ENCODE measurements around the gene DNASE1L2.

The DNASE1L2 gene

DNA sequence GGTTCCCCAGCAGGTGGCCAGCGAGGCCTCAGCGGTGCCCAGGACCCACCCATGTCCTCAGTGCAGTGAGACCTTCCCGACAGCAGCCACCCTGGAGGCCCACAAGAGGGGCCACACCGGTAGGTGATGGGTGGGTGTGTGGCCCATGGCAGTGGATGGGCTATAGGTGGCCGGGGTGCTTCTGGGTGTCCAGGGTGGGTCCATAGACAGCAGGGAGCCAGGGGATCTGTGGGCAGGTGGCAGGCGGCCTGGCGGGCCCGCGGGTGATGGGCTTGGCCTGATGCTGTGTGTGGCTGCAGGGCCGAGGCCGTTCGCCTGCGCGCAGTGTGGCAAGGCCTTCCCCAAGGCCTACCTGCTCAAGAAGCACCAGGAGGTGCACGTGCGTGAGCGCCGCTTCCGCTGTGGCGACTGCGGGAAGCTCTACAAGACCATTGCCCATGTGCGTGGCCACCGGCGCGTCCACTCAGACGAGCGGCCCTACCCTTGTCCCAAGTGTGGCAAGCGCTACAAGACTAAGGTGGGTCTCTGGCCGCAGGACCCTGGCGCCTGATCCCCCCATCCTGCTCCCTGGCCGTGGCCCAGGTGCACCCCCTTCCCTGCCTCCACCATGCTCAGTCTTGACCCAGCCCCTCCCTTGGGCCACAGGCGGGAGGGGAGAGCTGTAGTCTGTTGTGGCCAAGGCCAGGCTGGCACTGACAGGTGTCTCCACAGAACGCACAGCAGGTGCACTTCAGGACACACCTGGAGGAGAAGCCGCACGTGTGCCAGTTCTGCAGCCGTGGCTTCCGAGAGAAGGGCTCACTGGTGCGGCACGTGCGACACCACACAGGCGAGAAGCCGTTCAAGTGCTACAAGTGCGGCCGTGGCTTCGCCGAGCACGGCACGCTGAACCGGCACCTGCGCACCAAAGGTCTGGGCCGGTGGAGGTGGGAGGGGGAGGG is 2.1 kb upstream of the DNASE1L2 start:
- Histone ChIP-seq H3F3A (ENCODE audit: low read depth) (no peaks in the 10 kb centered on the region), H3K79me2 (ENCODE audit: insufficient read depth, low read length) (no peaks in the 10 kb centered on the region), H3K4me2 (ENCODE audit: low read depth, low read length, poor library complexity, severe bottlenecking) (no peak overlapping the region), H3K36me3 (ENCODE audit: insufficient read depth, low read length) (no peaks in the 10 kb centered on the region; the same call in 1 of the 2 replicates), H3K27me3 (ENCODE audit: insufficient read depth, low read length, poor library complexity, severe bottlenecking) (no peaks in the 10 kb centered on the region), H2AFZ (ENCODE audit: low read length) (no peak overlapping the region), H3K9me3 (ENCODE audit: insufficient read depth, low read depth, low read length) (no peaks in the 10 kb centered on the region), H3K9me2 (replicated peaks; ENCODE audit: low read depth, low read length) (no peaks in the 10 kb centered on the region), H3K4me3 (ENCODE audit: low read length, poor library complexity, severe bottlenecking) (no peak overlapping the region), H3K9ac (ENCODE audit: low read depth, low read length, poor library complexity, severe bottlenecking) (no peak overlapping the region), H3K4me1 (ENCODE audit: insufficient read depth, low read length, poor library complexity, severe bottlenecking) (no peaks in the 10 kb centered on the region), H4K20me1 (ENCODE audit: insufficient read depth, low read length, poor library complexity, severe bottlenecking) (no peaks in the 10 kb centered on the region)
- TF ChIP-seq EZH2phosphoT487 (IDR thresholded peaks at IDR 0.05; ENCODE audit: borderline replicate concordance), result no peak
- TF ChIP-seq, protein P1, sequence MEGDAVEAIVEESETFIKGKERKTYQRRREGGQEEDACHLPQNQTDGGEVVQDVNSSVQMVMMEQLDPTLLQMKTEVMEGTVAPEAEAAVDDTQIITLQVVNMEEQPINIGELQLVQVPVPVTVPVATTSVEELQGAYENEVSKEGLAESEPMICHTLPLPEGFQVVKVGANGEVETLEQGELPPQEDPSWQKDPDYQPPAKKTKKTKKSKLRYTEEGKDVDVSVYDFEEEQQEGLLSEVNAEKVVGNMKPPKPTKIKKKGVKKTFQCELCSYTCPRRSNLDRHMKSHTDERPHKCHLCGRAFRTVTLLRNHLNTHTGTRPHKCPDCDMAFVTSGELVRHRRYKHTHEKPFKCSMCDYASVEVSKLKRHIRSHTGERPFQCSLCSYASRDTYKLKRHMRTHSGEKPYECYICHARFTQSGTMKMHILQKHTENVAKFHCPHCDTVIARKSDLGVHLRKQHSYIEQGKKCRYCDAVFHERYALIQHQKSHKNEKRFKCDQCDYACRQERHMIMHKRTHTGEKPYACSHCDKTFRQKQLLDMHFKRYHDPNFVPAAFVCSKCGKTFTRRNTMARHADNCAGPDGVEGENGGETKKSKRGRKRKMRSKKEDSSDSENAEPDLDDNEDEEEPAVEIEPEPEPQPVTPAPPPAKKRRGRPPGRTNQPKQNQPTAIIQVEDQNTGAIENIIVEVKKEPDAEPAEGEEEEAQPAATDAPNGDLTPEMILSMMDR (conservative IDR thresholded peaks at IDR 0.05; ENCODE audit: low read length), result no peak

DNA sequence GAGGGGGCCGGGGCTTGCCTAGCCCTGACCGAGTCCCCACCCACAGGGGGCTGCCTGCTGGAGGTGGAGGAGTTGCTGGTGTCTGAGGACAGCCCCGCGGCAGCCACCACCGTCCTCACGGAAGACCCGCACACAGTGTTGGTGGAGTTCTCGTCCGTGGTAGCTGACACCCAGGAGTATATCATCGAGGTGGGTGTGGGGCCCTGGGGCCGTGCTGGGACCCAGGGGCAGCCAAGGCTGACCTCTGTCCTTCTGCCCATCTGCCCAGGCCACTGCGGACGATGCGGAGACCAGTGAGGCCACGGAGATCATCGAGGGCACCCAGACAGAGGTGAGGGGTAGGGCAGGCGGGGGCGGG is 1.5 kb upstream of the DNASE1L2 start:
- Histone ChIP-seq H3K4me1 (ENCODE audit: insufficient read depth, low read length, poor library complexity, severe bottlenecking) (no peaks in the 10 kb centered on the region), H4K20me1 (ENCODE audit: insufficient read depth, low read length, poor library complexity, severe bottlenecking) (no peaks in the 10 kb centered on the region), H3K36me3 (ENCODE audit: insufficient read depth, low read length) (no peaks in the 10 kb centered on the region; the same call in 1 of the 2 replicates)

DNA sequence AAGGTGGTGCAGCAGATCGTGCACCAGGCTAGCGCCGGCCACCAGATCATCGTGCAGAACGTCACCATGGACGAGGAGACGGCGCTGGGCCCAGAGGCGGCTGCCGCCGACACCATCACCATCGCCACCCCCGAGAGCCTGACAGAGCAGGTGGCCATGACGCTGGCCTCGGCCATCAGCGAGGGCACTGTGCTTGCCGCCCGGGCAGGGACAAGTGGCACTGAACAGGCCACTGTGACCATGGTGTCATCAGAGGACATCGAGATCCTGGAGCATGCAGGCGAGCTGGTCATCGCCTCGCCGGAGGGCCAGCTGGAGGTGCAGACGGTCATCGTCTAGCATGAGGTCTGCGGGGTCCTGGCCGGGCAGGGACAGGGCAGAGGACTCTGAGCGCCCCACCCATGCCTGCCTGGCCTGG is 1.0 kb upstream of the DNASE1L2 start:
- H3K9ac ChIP-seq (ENCODE audit: low read depth, low read length, poor library complexity, severe bottlenecking), result no peak overlapping the region
- no peaks in the 10 kb centered on the region for H4K20me1 ChIP-seq (ENCODE audit: insufficient read depth, low read length, poor library complexity, severe bottlenecking)
- TF ChIP-seq EZH2phosphoT487 (IDR thresholded peaks at IDR 0.05; ENCODE audit: borderline replicate concordance), result no peak
- TF ChIP-seq, protein P1 (conservative IDR thresholded peaks at IDR 0.05; ENCODE audit: low read length), result no peak
- H3K36me3 ChIP-seq (ENCODE audit: insufficient read depth, low read length), result no peaks in the 10 kb centered on the region; the same call in 1 of the 2 replicates
- H3K27me3 ChIP-seq (ENCODE audit: insufficient read depth, low read length, poor library complexity, severe bottlenecking), result no peaks in the 10 kb centered on the region
- H3K79me2 ChIP-seq (ENCODE audit: insufficient read depth, low read length), result no peaks in the 10 kb centered on the region
- no peak overlapping the region for H3K4me2 ChIP-seq (ENCODE audit: low read depth, low read length, poor library complexity, severe bottlenecking)
- no peak overlapping the region for H3K4me3 ChIP-seq (ENCODE audit: low read length, poor library complexity, severe bottlenecking)
- no peaks in the 10 kb centered on the region for H3K9me3 ChIP-seq (ENCODE audit: insufficient read depth, low read depth, low read length)
- no peaks in the 10 kb centered on the region for H3F3A ChIP-seq (ENCODE audit: low read depth)
- H3K4me1 ChIP-seq (ENCODE audit: insufficient read depth, low read length, poor library complexity, severe bottlenecking), result no peaks in the 10 kb centered on the region
- no peak overlapping the region for H2AFZ ChIP-seq (ENCODE audit: low read length)
- no peaks in the 10 kb centered on the region for H3K9me2 ChIP-seq (replicated peaks; ENCODE audit: low read depth, low read length)

More for the DNA sequence above, 1.5 kb upstream of the DNASE1L2 start:
- Histone ChIP-seq H3K4me3 (ENCODE audit: low read length, poor library complexity, severe bottlenecking) (no peak overlapping the region), H3K27me3 (ENCODE audit: insufficient read depth, low read length, poor library complexity, severe bottlenecking) (no peaks in the 10 kb centered on the region), H3K79me2 (ENCODE audit: insufficient read depth, low read length) (no peaks in the 10 kb centered on the region), H3K9me2 (replicated peaks; ENCODE audit: low read depth, low read length) (no peaks in the 10 kb centered on the region), H3K9me3 (ENCODE audit: insufficient read depth, low read depth, low read length) (no peaks in the 10 kb centered on the region), H3K9ac (ENCODE audit: low read depth, low read length, poor library complexity, severe bottlenecking) (no peak overlapping the region), H3F3A (ENCODE audit: low read depth) (no peaks in the 10 kb centered on the region), H3K4me2 (ENCODE audit: low read depth, low read length, poor library complexity, severe bottlenecking) (no peak overlapping the region), H2AFZ (ENCODE audit: low read length) (no peak overlapping the region)
- TF ChIP-seq, protein P1 (conservative IDR thresholded peaks at IDR 0.05; ENCODE audit: low read length), result no peak
- no peak for TF ChIP-seq EZH2phosphoT487 (IDR thresholded peaks at IDR 0.05; ENCODE audit: borderline replicate concordance)
